GM04504 (cell line): ENCODE data around the gene ABCA13.

Source experiments
- DNase-seq: peaks from one replicate; pipeline ENCODE4 v3.0.0-alpha.2; 2012; ENCODE audit warnings: low read depth

The ABCA13 gene

GRCh38 chr7:48298779-48299178, 127.5 kb downstream of the ABCA13 start:
- peak; percentile 32 for DNase-seq

- peak; percentile 35 for DNase-seq
Measured at GRCh38 chr7:48299580-48300169, 128.4 kb downstream of the ABCA13 start.

GRCh38 chr7:48300301-48300700, 129.0 kb downstream of the ABCA13 start:
- DNase-seq = no peak

DNA sequence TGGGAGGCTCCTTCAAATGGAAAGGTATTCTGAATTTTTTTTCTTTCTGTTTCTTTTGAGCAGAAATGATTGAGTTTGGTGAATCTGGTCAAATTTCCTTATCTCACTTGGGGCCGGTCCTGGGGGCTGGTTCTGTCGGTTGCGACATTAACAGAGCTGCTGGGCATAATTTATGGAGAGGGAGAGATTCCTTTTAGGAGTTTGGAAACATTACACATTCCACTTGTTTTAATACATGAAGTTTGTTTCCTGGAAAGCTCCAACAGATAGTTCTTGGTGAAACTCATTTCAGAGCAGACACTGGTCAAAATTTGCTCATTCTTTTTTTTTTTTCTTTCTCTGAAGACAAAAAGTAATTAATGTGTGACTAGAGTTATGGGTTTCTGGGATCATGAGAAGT, 129.9 kb downstream of the ABCA13 start:
- DNase-seq = no peak

- no peak for DNase-seq
Measured at GRCh38 chr7:48304641-48305040, 133.4 kb downstream of the ABCA13 start.

- DNase-seq = no peak
Measured at GRCh38 chr7:48305661-48306060, 134.4 kb downstream of the ABCA13 start.

DNA sequence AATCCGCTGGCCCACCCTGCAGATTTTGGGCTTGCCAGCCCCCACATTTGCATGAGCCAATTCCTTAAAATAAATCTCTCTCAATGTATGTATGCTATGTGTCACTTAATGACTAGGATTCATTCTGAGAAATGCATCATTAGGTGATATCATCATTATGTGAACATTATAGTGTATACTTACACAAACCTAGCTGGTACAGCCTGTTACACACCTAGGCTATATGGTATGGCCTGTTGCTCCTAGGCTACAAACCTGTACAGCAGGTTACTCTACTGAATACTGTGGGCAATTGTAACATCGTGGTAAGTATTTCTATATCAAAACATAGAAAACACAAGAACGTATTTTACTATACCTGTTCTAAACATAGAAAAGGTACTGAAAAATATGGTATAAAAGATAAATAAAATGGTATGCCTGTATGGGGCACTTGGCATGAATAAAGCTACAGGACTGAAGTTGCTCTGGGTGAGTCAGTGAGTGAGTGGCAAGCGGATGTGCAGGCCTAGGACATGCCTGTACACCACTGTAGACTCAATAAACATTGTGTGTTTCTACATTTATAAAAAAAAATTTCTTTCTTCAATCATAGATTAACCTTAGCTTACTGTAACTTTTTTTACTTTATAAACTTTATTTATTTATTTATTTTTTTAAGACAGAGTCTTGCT, 135.9 kb downstream of the ABCA13 start:
- no peak for DNase-seq

DNA sequence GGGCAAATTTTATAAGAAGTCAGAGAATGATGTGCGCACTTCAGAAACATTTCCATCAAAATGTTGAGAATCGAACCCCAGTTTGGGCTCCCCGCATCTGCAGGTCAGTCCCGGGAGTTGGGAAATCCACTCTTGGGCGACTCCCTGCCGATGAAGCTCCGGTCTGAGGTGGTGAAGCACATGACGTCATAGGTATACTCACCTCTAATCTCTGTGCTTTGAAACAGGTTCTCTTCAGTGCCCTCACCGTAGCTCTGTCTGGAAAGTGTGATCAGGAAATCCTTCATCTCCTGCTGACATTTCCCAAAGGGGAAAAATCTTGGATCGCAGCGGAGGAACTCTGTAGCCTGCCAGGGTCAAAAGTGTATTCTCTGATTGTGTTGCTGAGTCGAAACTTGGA, 138.5 kb downstream of the ABCA13 start:
- DNase-seq = no peak

- DNase-seq = no peak
Measured at GRCh38 chr7:48311464-48312100, 140.3 kb downstream of the ABCA13 start.

DNA sequence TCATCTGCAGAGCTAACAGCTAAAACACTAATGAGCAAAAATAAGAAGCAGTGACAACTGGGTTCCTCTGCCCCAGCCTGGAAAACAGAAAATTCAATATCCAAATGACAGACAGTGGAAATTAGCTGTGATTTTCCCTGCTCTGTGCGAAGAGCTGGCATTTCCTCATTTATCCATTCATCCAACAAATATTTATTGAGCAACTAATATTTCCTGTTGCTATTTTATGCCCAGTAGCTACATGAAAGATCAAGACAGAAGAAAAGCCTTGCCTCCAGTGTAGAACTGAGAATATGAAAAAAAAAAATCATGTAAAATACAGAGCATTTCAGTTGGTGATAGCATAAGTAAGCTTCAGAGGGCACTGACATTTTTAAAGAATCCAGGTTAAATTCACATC, 140.9 kb downstream of the ABCA13 start:
- no peak for DNase-seq

DNA sequence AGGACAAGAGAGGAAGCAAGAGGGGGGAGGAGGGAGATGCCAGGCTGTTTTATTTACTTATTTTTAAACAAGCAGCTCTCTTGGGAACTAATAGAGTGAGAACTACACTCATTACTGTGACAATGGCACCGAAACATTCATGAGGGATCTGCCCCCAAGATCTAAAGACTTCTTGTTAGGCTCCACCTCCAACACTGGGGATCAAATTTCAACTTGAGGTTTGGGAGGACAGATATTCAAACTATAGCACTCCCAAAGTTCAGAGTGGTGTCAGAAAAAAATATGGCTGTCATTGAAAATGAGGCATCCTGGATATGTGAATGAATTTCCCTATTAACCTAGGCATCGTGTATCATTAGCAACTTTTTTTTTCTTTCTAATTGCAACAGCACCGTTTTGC, 145.5 kb downstream of the ABCA13 start:
- DNase-seq = no peak

DNA sequence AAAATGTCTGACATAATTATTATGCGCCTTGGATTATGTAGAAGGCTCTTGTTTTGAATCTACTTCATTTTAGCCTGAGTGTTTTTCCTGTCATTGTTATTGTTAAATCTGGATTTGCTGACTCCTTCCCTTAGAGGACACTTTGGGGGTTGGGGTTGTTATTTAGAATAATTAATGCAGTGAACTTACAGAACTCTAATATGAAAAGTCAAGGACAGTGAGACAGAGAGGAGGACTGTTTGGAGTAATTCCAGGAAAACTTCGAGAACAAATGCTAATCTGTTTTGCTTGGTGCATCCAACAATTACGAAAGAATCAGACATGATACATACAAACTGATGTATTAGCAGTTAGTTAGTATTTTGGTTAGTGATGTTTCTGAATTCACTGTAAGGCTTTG, 146.1 kb downstream of the ABCA13 start:
- no peak for DNase-seq

DNA sequence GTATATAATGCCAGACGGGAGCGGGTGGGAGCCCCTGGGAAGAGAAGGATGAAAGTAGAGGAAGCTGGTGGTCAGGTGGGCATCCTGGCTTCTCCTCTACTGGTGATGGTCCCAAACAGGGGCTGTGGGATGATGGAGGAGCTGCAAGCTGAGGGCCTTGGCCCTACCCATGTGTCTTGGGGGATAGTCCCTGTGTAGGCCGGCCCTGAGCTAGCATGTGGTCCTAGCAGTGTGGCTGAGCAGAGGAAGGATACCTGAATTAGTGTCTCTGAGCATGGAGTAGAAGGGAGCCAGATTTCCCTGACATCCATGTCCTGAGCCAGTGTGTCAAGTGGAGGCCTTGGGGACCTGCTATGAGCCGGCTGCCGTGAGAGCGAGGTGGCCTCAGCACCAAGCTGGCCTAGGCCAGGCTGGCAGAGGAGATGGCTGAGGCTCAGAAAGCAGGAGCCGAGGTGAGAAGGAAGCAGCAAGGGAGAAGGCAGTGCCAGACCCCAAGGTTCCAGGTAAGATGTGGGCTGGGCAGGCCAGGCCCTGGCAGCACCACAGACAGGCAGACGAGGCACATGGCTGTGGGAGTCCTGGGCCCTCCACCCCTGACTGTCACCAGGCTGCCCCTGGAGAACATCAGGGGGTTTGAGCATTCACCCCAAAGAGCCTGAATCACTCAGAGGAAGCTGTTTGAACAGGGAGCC, 150.2 kb downstream of the ABCA13 start:
- no peak for DNase-seq

- no peak for DNase-seq
Measured at GRCh38 chr7:48337012-48337621, 165.9 kb downstream of the ABCA13 start.

GRCh38 chr7:48337781-48338180, 166.5 kb downstream of the ABCA13 start:
- no peak for DNase-seq

GRCh38 chr7:48347230-48347825, 176.1 kb downstream of the ABCA13 start:
- DNase-seq = no peak

- no peak for DNase-seq
Measured at GRCh38 chr7:48350515-48350914, 179.3 kb downstream of the ABCA13 start.

GRCh38 chr7:48351900-48352299, 180.6 kb downstream of the ABCA13 start:
- no peak for DNase-seq

DNA sequence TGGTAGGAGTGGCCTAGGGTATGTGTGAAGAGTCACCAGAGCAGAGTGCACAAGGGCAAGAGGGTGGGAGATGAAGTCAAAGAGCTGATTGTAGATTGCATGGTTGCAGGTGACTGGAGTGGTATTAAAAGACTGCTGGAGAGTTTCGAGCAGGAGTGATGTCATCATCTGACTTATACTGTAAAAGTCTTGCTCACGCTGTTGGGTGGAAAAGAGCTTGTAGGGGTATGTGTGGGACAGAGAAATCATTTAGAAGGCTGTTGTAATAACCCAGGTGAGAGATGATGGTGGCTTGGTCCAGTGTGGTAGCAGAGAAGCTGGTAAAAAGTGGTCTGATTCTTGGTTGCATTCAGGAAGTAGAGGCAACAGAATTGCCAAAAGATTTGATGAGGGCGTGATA, 184.1 kb downstream of the ABCA13 start:
- no peak for DNase-seq

- no peak for DNase-seq
Measured at GRCh38 chr7:48360574-48360973, 189.3 kb downstream of the ABCA13 start.

GRCh38 chr7:48363174-48363573, 191.9 kb downstream of the ABCA13 start:
- DNase-seq = no peak

- DNase-seq = no peak
Measured at GRCh38 chr7:48365010-48365409, 193.8 kb downstream of the ABCA13 start.
